Transverse colon (tissue), 4 donors: ENCODE measurements around the gene GNE. TPM values are rescaled to one million over a fixed set of nuclear protein-coding genes. Genes with fewer than 3 reads are reported as not detected.

Experiments
- DNase-seq: peaks from one replicate; pipeline ENCODE4 v3.0.0-alpha.2; 2019
- H3K27ac ChIP-seq, 4 donors: fragments of 200-600 bp; sonication (generic); 2 replicates each; pipeline ENCODE4 v1.5.1; 2016 to 2018; ENCODE audit warnings: inconsistent platforms in 4 of 4
- H3K27me3 ChIP-seq: fragments of 200-600 bp; sonication (generic); 2 replicates; pipeline ENCODE4 v1.5.1; 2017; ENCODE audit warnings: inconsistent platforms
- H3K36me3 ChIP-seq, 4 donors: fragments of 200-600 bp; sonication (generic); 2 replicates each; pipeline ENCODE4 v1.5.1; 2017 to 2019; ENCODE audit warnings: inconsistent platforms in 4 of 4
- H3K4me1 ChIP-seq, 4 donors: fragments of 200-600 bp; sonication (generic); 2 replicates each; pipeline ENCODE4 v1.5.1; 2017 to 2020; ENCODE audit warnings: inconsistent platforms in 4 of 4
- H3K4me3 ChIP-seq, 4 donors: fragments of 200-600 bp; sonication (generic); 1 replicate in 1 of 4; 2 replicates in 3 of 4; pipeline versions ENCODE4 v1.5.1 to v1.6.1; 2017 to 2019; ENCODE audit warnings: inconsistent platforms in 4 of 4
- H3K9me3 ChIP-seq, 2 donors: fragments of 200-600 bp; sonication (generic); 2 replicates each; pipeline ENCODE4 v1.5.1; 2017 to 2019; ENCODE audit warnings: inconsistent platforms in 2 of 2
- CTCF ChIP-seq, 5 experiments: fragments of 200-600 bp in 3 of 5; fragments of 450-650 bp in 2 of 5; sonication (generic) in 3 of 5; IDR thresholded peaks; 1 replicate in 2 of 5; 2 replicates in 3 of 5; pipeline ENCODE4 v1.5.1; 2016 to 2017; ENCODE audit warnings: antibody characterized with exemption in 5 of 5, inconsistent platforms in 3 of 5, mild to moderate bottlenecking in 2 of 5, moderate library complexity in 1 of 5
- EP300 ChIP-seq: sonication (generic); formaldehyde crosslinking; IDR thresholded peaks from one replicate; pipeline ENCODE4 v1.6.1; 2017; ENCODE audit warnings: antibody characterized with exemption, low read depth
- POLR2A ChIP-seq: fragments of 450-650 bp; IDR thresholded peaks from one replicate; pipeline ENCODE4 v1.6.1; 2016; ENCODE audit warnings: antibody characterized with exemption, mild to moderate bottlenecking, moderate library complexity
- POLR2AphosphoS5 ChIP-seq, 3 donors: sonication (generic); formaldehyde crosslinking; IDR thresholded peaks; one replicate each; pipeline ENCODE4 v1.6.1; 2016; ENCODE audit warnings: antibody characterized with exemption in 3 of 3
- WGBS, 2 donors: methylation state at CpG; one replicate each; pipeline ENCODE4 v1.1.5; 2018; ENCODE audit warnings: low coverage in 1 of 2; 5-methylcytosine and 5-hydroxymethylcytosine counted together
- in situ Hi-C, 4 donors: fragments of 200-750 bp; cut with MboI; loops; one replicate each; pipeline versions ENCODE4 v1.15.0 to v1.15.1; 2017; ENCODE audit warnings: low sequenced_read_pairs in 3 of 4, low pct_ligation_motif_present in 1 of 4, low pct_unique_long_range_greater_than_20kb in 1 of 4
- intact Hi-C: fragments of 100-400 bp; cut with DNase I; formaldehyde crosslinking; loops from one replicate; pipeline ENCODE4 v1.15.1; 2023; ENCODE audit warnings: low total_unique reads
- total RNA-seq, 4 donors: library from RNA; depleted of rRNA; stranded (reverse); fragments of >200 nt; gene quantifications; one replicate each; pipeline ENCODE4 v1.1.0, GENCODE V29; 2016

GNE gene
- total RNA-seq, 4 donors from 2014 or later: 32.2 to 122 (median 82.1) TPM

- H3K27me3 ChIP-seq: no peaks in the 10 kb centered on the region
- H3K4me1 ChIP-seq: peaks cover 0 to 9% (median 0%) of the 10 kb centered on the region in 4 donors
- DNase-seq: no peak
- 93 to 100% methylated on average over 3 to 5 of the region's 5 CpGs for WGBS, 2 donors
- no peak overlapping the region for H3K4me3 ChIP-seq
- peaks cover 3 to 72% (median 30%) of the 10 kb centered on the region in 4 donors for H3K36me3 ChIP-seq
- TF ChIP-seq POLR2AphosphoS5 (IDR thresholded peaks at IDR 0.05) (no peak), EP300 (no peak), CTCF (IDR thresholded peaks at IDR 0.05) (no peak)
- no peaks in the 10 kb centered on the region for H3K9me3 ChIP-seq
- in situ Hi-C loops: loop anchor here in 1 of 4 donors (25.0 kb wide), 1 partner anchor 119 kb away; no protein-coding TSS in a partner anchor
- H3K27ac ChIP-seq: no peak overlapping the region
- intact Hi-C loops: no loop called here
Measured at GRCh38 chr9:36218011-36218410, 40.2 kb downstream of the GNE start.

DNA sequence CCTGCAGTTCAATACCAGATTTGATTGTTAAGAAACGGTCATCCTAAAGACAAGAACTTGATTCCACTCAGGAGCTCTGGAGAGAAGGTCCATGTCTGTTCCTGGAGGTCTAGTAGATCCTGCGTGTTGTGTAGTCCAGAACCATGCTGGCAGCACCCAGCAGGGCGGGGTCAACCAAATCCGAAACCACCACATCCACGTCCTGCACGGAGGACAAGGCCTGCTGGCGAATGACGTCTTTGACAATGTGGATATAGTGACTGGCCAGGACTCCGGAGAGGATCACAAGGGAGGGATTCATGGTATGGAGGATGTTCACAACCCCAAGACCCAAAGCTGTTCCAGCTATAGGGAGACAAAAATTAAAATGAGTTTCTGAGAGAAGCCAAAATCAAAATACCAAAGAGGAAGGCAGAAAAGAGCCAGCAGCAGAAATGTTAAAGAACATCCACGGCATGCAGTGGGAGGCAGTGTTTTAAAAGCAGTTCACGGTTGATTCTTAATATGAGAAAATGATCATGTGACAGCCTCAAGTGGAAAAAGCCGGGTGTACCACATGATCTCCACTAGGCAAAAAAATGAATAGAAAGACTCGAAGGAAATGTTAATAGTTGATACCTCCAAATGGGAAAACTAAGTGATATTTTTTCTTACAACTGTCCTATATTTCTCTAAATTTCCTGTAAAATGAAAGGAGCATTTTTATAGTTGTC lies 40.8 kb downstream of the GNE start:
- WGBS, 2 donors: 60 to 77% methylated on average over 5 to 13 of the region's 13 CpGs
- Histone ChIP-seq H3K9me3 (no peaks in the 10 kb centered on the region), H3K27ac (no peak overlapping the region), H3K27me3 (no peaks in the 10 kb centered on the region), H3K4me3 (no peak overlapping the region), H3K4me1 (peaks cover 0 to 9% (median 0%) of the 10 kb centered on the region in 4 donors), H3K36me3 (peaks cover 0 to 72% (median 27%) of the 10 kb centered on the region in 4 donors)
- in situ Hi-C loops (loop anchor here in 1 of 4 donors (25.0 kb wide), 1 partner anchor 120 kb away; no protein-coding TSS in a partner anchor), intact Hi-C loops (loop anchor here (1.0 kb wide), 1 partner anchor 18 kb away; no protein-coding TSS in a partner anchor)
- TF ChIP-seq POLR2A (no peak), POLR2AphosphoS5 (IDR thresholded peaks at IDR 0.05) (no peak), EP300 (no peak), CTCF (IDR thresholded peaks at IDR 0.05) (no peak)
- no peak for DNase-seq

DNA sequence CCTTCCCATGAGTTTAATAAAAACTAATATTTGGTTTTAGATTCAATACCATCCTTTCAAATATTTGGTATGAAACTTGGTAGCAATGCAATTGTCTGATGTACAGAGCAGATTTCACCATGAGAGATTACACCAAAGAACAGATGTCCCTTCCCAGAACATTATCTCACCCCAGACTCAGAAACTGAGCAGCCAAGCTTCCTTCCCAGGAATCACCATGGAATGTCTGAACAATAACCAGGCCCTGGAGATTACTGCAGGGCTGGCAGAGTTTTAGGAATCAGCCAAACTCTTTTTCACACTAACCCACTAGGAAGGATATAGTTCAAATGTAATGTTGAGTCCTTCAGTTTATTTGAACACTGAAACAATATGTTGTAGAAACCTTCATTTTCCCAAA lies 43.7 kb downstream of the GNE start:
- in situ Hi-C loops: loop anchor here in 1 of 4 donors (25.0 kb wide), 1 partner anchor 123 kb away; no protein-coding TSS in a partner anchor
- no peaks in the 10 kb centered on the region for H3K9me3 ChIP-seq

More for the DNA sequence above, 43.7 kb downstream of the GNE start:
- no peaks in the 10 kb centered on the region for H3K27me3 ChIP-seq
- H3K36me3 ChIP-seq: peaks cover 0 to 51% (median 13%) of the 10 kb centered on the region in 4 donors
- peak overlapping the region in 3 of 4 donors; percentile 2 to 16 (median 7) for H3K27ac ChIP-seq
- peaks cover 0 to 9% (median 0%) of the 10 kb centered on the region in 4 donors for H3K4me1 ChIP-seq
- intact Hi-C loops: no loop called here
- no peak for DNase-seq
- TF ChIP-seq CTCF (IDR thresholded peaks at IDR 0.05) (no peak), POLR2AphosphoS5 (IDR thresholded peaks at IDR 0.05) (peak in 1 of 3 donors; percentile 11)
- H3K4me3 ChIP-seq: no peak overlapping the region
